ENCODE measurements around the gene DYNC1I2.
"Not testable (repeated sequence)": the region's sequence is repeated elsewhere in the genome, so short reads cannot be mapped to it uniquely, and the experiment has no call there.

DNA sequence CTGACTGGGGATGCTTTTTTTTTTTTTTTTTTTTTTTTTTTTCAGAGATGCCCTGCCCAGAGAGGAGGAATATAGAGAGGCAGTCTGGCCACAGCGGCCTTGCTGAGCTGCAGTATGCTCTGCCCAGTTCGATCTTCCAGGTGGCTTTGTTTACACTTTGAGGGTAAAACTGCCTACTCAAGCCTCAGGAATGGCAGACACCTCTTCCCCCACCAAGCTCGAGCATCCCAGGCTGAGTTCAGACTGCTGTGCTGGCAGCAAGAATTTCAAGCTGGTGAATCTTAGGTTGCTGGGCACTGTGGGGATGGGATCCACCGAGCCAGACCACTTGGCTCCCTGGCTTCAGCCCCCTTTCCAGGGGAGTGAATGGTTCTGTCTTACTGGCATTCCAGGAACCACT is 73.9 kb downstream of the DYNC1I2 start:
- TF ChIP-seq, protein P1, sequence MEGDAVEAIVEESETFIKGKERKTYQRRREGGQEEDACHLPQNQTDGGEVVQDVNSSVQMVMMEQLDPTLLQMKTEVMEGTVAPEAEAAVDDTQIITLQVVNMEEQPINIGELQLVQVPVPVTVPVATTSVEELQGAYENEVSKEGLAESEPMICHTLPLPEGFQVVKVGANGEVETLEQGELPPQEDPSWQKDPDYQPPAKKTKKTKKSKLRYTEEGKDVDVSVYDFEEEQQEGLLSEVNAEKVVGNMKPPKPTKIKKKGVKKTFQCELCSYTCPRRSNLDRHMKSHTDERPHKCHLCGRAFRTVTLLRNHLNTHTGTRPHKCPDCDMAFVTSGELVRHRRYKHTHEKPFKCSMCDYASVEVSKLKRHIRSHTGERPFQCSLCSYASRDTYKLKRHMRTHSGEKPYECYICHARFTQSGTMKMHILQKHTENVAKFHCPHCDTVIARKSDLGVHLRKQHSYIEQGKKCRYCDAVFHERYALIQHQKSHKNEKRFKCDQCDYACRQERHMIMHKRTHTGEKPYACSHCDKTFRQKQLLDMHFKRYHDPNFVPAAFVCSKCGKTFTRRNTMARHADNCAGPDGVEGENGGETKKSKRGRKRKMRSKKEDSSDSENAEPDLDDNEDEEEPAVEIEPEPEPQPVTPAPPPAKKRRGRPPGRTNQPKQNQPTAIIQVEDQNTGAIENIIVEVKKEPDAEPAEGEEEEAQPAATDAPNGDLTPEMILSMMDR (IDR thresholded peaks at IDR 0.05) = not testable (repeated sequence)
- TF ChIP-seq, protein P2, sequence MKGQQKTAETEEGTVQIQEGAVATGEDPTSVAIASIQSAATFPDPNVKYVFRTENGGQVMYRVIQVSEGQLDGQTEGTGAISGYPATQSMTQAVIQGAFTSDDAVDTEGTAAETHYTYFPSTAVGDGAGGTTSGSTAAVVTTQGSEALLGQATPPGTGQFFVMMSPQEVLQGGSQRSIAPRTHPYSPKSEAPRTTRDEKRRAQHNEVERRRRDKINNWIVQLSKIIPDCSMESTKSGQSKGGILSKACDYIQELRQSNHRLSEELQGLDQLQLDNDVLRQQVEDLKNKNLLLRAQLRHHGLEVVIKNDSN (IDR thresholded peaks at IDR 0.05; ENCODE audit: borderline replicate concordance, low read depth) = not testable (repeated sequence)
- not testable (repeated sequence) for TF ChIP-seq TEAD4 (IDR thresholded peaks at IDR 0.05; ENCODE audit: borderline replicate concordance, insufficient read depth); SMC3 (IDR thresholded peaks at IDR 0.05; ENCODE audit: low read depth, low read length); EP300 (IDR thresholded peaks at IDR 0.05; ENCODE audit: borderline replicate concordance in 1 of 2, low read depth in 1 of 2, low read length in 1 of 2); POLR2AphosphoS5 (IDR thresholded peaks at IDR 0.05; ENCODE audit: low read depth, low read length); JUND (IDR thresholded peaks at IDR 0.05); GABPA (IDR thresholded peaks at IDR 0.05; ENCODE audit: low read depth); TCF12 (IDR thresholded peaks at IDR 0.05); EZH2phosphoT487 (IDR thresholded peaks at IDR 0.05; ENCODE audit: borderline replicate concordance, low read depth); NFIC (IDR thresholded peaks at IDR 0.05; ENCODE audit: borderline replicate concordance)
- TF ChIP-seq, protein P3, sequence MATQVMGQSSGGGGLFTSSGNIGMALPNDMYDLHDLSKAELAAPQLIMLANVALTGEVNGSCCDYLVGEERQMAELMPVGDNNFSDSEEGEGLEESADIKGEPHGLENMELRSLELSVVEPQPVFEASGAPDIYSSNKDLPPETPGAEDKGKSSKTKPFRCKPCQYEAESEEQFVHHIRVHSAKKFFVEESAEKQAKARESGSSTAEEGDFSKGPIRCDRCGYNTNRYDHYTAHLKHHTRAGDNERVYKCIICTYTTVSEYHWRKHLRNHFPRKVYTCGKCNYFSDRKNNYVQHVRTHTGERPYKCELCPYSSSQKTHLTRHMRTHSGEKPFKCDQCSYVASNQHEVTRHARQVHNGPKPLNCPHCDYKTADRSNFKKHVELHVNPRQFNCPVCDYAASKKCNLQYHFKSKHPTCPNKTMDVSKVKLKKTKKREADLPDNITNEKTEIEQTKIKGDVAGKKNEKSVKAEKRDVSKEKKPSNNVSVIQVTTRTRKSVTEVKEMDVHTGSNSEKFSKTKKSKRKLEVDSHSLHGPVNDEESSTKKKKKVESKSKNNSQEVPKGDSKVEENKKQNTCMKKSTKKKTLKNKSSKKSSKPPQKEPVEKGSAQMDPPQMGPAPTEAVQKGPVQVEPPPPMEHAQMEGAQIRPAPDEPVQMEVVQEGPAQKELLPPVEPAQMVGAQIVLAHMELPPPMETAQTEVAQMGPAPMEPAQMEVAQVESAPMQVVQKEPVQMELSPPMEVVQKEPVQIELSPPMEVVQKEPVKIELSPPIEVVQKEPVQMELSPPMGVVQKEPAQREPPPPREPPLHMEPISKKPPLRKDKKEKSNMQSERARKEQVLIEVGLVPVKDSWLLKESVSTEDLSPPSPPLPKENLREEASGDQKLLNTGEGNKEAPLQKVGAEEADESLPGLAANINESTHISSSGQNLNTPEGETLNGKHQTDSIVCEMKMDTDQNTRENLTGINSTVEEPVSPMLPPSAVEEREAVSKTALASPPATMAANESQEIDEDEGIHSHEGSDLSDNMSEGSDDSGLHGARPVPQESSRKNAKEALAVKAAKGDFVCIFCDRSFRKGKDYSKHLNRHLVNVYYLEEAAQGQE (IDR thresholded peaks at IDR 0.05; ENCODE audit: low read depth, low read length) = not testable (repeated sequence)
- TF ChIP-seq, protein P4, sequence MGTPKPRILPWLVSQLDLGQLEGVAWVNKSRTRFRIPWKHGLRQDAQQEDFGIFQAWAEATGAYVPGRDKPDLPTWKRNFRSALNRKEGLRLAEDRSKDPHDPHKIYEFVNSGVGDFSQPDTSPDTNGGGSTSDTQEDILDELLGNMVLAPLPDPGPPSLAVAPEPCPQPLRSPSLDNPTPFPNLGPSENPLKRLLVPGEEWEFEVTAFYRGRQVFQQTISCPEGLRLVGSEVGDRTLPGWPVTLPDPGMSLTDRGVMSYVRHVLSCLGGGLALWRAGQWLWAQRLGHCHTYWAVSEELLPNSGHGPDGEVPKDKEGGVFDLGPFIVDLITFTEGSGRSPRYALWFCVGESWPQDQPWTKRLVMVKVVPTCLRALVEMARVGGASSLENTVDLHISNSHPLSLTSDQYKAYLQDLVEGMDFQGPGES (IDR thresholded peaks at IDR 0.05; ENCODE audit: low read depth, low read length) = not testable (repeated sequence)

All from SK-N-SH (cell line).